NK-92 treated with Interleukin-12 subunit alpha and Interleukin-12 subunit beta, amount 100 ng/mL, for 24 hours (cell line): ENCODE measurements around the gene ISG20L2.
"Not testable (repeated sequence)": the region's sequence is repeated elsewhere in the genome, so short reads cannot be mapped to it uniquely, and the experiment has no call there.

Source experiments
- DNase-seq: peaks from one replicate; lab custom pipeline; 2025; lab: John Stamatoyannopoulos, UW

ISG20L2 gene, protein sequence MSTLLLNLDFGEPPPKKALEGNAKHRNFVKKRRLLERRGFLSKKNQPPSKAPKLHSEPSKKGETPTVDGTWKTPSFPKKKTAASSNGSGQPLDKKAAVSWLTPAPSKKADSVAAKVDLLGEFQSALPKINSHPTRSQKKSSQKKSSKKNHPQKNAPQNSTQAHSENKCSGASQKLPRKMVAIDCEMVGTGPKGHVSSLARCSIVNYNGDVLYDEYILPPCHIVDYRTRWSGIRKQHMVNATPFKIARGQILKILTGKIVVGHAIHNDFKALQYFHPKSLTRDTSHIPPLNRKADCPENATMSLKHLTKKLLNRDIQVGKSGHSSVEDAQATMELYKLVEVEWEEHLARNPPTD

DNA sequence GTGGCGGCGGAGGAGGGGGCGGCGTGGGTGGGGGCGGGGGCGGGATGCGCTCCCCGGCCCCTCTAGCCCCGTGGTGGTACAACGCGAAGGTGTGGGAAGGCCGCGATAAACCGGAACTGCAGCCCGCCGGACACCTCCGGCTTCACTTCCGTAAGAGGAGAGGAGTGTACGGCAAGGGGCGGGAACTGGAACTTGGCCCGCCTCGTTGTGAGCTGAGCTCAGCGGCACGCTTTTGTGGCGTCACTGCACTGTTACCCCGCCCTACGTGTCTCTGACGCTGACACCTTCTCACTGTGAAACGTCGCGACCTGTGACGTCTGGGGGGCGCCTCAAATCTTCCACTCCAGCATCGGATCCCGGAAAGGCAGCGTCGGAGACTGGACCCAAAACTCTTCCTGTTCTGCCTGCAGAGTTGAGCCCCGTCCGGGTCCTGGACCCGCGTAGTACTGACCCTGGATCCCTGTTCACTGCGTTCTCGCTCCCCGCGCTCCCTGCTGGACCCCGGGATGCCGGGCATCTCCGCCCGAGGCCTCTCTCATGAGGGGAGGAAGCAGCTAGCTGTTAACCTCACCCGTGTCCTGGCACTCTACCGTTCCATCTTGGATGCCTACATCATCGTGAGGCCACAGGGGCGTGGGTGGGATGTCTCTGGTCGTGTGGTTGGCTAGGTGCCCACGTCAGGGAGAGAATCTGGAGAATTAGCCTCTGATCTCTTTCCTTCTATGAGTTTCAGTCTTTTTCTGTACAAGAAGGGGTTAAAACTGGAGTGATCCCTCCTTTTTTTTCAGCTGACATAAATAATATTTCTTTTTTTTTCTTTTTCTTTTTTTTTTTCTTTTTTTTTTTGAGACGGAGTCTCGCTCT is at the start of gene ISG20L2:
Gene ISG20L2 (minus strand): TSS at position 168 of the 864 bp plus-strand sequence. CDS start 1,114 bp downstream, outside the sequence.
- peak; percentile 97 for DNase-seq

DNA sequence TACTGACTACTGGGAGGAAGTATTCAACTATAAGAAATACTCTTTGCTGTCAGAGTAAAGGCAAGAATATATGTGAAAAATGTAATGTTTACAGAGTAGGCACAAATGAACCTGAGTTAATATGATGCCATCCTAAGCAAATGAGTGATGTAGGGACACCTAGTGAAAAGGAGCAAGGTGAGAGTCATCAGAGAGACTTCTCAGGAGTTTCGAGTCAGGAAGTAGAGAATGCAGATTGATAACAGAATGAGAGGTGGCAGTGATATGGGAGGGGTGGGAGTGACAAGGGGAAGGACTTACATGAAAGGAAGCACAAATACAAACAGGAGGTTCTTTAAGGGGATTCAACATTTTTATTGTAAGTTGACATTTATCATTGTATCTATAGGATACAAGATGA is 49.0 kb upstream of the ISG20L2 start:
- no peak for DNase-seq

DNA sequence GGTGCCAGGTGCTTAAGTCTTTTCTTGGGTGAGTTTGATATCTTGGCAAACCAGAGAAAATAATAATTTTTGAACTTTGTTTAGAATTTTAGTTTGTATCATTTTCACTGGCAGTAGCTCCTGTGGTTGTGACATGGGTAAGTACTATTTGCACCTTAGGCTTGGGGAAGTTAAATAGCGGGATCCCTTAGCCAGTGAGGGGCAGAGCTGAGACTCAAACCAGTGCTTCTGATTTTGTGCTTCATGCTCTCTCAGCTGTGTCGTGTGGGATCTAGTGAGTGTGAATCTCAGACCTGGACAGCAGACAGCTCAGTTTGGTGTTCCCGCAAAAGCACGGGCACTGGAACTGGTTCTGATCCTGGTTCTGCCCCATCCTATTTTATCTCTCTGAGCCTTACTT is 48.4 kb upstream of the ISG20L2 start:
- no peak for DNase-seq

DNA sequence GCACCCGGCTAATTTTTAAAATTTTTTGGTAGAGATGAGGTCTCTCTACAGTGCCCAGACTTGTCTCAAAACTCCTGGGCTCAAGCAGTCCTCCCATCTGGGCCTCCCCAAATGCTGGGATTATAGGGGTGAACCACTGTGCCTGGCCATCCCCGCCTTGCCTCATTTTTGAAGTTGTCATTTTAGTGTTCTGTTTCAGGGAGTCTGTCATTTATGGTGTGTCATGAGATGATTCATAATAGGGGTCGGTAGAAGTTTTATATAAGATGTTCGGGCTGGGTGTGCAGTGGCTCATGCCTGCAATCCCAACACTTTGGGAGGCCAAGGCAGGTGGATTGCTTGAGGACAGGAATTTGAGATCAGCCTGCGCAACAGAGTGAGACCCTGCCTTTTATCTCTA is 47.2 kb upstream of the ISG20L2 start:
- no peak for DNase-seq

DNA sequence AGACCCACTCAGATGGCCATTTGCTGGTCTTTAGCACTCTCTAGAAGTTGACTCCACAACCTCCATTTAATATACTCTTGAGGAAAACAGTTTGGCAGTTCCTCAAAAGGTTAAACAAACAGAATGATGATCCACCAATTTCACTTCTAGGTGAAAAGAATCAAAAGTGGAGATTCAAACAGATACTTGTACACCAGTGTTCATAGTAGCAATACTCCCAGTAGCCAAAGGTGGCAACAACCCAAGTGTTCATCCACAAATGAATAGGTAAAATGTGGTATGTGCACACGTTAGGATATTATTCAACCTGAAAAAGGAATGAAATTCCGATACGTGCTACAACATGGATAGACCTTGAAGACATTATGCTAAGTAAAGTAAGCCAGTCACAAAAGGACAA is 45.0 kb upstream of the ISG20L2 start:
- DNase-seq = no peak

DNA sequence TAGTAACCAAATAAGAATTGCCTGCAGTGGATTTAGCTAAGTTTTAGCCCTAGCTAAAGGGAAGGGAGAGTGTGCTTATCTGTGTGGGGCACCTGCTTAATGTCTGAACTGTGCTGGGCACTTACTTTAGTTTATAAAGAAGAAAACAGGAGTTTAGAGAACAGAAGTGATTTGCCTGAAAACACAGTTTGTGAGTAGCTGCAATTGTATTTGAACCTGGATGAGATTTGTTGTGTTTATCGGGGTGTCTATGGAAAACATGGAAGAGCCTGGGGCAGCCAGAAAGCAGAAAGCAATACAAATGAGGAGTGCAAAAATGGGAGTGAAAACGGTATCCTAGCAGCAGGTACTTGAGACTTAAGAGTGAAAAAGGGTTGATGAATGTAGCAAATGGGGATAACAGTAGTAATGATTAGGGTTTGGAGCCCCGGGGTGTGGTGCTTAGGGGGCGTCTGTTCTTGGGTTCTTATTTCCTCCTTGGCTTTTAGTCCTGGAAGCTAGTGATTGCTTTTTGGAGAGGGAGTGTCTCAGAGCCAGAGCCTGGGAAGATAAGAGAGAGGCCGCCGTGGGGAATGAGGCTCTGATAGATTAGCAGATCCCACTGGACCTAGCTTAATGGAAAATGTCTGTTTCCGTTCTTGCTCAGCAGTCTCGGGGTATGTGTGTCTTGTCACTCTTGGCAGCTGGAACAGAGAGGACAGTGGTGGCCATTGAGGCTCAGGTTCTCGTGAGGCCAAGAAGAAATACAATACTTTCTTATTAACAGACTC is 44.3 kb upstream of the ISG20L2 start:
- DNase-seq = no peak

DNA sequence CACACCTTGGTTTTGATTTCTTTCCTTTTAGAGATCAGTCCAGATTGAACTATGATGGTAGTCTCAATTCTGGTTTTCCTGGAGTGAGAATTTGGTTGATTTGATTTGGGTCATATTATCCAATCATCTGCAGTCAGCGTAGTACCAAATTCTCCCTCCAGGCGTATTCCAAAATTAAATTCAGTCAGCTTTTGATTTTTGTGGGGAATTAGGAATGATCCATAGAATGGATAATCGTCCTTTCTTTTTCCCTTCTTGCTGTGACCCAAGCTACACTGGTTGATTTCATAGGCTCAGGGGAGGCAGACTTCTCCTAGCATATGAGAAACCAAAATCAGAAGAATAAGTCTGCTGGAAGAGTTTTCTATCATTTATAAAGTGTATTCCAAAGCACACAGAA is 43.7 kb upstream of the ISG20L2 start:
- no peak for DNase-seq

DNA sequence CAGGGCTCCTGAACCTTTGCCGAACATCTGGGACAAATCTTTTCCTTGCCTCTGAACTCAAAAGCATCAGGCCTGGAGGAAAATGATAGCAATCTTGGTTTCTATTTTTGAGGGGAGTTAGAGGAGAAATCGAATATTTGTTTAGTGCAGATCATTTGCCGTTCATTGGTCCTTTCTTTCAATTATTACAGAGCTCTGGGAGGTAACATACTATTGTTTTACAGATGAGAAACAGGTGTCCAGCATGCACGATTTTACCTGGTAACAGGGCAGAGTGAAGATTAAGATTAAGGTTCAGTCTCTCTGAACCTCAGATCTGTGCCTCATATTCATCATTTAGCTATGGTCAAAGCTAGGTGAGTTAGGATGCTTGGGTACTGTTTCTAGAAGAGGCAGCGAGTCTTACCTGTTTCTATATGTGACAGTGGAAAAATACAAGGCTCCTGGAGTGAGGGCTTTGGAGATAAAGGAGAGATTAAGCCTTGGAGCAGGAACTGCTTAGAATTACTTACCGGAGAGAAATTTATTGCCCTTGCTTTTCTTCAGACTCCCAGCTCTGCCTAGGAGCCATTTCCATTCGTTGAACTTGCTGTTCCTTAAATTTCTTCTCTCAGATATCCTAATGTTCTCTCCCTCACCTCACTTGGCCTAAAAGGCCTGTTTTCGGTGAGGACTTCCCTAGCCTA is 40.2 kb upstream of the ISG20L2 start:
- DNase-seq = no peak

DNA sequence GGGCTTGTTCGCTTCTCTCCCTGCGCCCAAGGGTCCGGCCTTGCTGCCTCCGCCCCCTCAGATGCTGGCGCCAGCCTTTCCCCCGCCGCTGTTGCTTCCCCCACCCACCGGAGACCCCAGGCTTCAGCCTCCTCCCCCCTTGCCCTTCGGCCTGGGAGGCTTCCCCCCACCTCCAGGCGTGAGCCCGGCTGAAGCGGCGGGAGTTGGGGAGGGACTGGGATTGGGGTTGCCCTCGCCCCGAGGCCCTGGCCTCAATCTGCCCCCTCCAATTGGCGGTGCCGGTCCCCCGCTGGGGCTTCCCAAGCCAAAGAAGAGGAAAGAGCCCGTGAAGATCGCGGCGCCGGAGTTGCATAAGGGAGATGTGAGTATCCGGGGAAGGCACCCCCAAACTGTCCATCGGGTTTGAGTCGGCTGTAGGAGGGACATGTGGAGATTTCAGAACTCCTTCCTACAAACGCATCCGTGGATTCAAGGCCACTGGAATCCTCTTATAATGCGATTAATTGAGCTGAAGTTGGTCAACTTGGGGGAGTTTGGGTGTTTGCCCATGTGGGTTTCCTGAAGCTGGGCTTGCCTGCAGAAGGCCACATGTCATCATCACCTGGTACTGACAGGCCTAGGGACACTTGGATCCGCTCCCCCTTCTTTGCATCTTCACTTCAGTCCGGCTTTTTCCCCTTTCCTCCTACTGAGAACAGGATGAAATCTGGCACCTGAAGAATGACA is 39.5 kb upstream of the ISG20L2 start:
- peak; percentile 60 for DNase-seq

DNA sequence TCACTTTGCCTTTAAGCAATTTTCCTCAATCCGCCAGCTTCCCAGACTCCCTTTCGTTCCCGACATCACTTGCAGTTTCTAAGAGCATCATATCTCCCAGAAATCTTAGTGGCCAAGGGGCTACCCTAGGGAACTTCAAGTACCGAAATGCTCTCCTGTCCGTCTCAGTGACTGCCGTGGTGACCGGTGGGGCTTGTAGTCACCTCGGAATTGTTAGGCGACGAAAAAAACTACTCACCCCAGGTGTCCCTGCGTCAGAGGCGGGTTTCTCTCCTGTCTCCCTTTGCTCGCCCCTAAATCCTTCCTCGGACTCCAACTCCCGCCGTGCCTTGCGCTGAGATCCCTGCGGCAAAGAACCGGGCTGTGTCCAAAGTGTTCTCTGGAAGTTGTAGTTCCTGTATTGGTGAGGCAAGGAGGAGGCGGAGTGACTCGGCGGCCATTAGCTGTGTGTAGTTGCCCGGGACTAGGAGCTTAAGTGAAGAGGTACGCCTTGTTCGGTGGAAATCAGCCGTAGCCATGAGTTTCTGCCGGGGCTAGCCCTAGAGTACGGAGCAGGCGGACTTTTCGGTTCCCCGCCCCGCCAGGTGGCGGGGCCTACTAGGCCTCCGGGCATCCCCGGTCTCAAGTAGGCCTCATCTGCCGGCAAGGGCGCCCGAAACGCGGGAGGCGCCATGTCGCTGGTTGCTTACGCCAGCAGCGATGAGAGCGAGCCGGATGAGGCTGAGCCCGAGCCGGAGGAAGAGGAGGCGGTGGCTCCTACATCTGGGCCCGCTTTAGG is 38.7 kb upstream of the ISG20L2 start, which contains the start of gene PRCC:
Gene PRCC (plus strand): TSS at position 435 of the 778 bp plus-strand sequence. CDS start 237 bp downstream, at position 672.
- DNase-seq = peak; percentile 97

DNA sequence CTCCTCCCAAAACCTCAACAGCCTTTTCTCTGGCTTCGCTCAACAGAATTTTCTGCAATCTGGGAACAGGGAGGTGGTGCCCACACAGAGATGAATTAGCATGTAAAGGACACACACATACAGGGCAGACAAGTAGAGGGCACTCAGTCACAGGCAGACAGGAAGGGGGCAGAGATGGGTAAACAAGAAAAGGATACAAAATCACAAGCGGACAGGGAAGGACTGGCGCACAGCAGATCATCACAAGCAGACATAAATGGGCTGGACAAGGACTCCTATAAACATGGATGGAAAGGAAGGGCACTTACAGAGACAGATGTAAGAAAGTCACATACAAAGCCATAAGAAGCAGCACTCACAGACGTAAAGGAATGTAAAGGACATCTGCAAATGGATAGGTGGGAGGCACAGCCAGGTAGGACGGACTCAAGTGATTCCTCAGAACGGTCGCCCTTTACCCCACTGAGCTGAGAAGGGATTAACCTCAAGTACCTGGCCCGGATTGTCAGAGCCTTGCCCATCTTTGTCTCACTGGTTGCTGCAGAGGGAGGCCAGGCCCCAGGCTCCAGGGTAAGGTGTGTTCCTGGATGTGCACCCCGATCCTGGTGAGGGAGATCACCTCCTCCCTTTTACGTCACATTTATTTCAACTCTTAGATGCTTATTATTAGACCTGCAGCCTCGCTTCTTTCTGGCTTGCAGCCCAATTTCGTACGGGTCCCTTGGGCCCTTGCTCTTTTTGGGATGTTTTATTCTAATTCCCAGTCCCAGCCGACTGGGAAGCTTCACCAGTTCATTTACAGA is 37.9 kb upstream of the ISG20L2 start:
- DNase-seq = no peak

DNA sequence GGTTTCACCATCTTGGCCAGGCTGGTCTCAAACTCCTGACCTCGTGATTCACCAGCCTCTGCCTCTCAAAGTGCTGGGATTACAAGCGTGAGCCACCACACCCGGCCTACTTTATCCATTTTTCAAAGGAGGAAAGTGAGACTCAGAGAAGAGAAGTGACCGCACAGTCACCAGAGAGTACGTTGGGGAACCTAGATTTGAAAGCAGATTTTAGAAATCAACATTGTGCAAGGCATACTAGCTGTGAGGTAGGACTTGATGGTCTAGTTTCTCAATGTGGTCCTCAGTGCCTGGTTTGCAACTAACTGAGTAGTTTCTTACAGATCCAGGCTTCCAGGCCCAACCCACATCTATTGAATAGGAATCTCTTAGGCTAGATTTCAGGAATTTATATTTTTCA is 37.1 kb upstream of the ISG20L2 start:
- no peak for DNase-seq

DNA sequence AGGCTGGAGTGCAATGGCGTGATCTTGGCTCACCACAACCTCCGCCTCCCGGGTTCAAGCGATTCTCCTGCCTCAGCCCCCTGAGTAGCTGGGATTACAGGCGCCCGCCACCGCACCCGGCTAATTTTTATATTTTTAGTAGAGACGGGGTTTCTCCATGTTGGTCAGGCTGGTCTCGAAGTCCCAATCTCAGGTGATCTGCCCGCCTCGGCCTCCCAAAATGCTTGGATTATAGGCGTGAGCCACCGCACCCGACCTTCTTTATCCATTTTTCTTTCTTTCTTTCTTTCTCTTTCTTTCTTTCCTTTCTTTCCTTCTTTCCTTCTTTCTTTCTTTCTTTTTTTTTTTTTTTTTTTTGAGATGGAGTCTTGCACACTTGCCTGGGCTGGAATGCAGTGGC is 36.6 kb upstream of the ISG20L2 start:
- not testable (repeated sequence) for DNase-seq

DNA sequence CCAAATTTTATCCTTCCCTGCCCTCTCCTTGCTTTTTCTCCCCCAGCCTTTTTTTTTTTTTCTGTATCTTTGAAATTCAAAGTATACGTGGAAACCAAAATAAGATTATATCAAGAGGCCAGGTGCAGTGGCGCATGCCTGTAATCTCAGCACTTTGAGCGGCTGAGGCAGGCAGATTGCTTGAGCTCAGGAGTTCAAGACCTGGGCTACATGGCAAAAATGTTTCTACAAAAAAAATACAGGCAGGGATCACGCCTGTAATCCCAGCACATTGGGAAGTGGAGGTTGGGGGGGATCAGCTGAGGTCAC is 32.2 kb upstream of the ISG20L2 start:
- no peak for DNase-seq

DNA sequence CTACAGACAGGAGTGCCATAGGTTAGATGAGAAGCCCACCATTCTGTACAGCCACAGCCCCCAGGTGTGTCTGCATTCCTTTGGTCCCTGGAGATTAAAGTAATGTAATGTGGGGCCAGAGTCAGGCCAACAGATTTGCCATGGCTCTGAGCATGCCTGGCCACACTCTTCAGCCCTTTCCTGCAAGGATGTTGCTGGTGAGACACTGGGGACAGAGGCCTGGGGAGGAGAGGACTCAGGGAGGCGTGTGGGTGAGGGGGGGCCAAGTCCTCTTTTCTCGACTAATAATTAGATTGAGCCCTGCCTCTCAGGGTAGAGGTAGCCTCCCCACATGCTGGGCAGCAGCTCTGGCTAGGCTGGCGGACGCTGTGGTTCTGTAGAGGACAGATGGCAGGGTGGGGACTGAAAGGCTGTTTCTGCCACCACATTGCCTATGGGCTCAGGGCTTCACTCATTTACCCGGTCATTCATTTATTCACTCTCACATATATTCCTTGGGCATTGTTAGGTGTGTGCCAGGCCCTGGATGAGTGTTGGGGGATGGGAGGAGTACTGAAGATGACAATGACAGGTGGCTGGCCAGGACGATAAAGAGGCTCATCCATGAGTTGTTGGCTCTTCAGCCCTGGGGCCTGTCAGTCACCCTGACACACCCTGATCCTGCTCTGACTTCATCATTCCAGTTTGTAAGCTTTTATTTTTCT is 31.7 kb upstream of the ISG20L2 start:
- no peak for DNase-seq

DNA sequence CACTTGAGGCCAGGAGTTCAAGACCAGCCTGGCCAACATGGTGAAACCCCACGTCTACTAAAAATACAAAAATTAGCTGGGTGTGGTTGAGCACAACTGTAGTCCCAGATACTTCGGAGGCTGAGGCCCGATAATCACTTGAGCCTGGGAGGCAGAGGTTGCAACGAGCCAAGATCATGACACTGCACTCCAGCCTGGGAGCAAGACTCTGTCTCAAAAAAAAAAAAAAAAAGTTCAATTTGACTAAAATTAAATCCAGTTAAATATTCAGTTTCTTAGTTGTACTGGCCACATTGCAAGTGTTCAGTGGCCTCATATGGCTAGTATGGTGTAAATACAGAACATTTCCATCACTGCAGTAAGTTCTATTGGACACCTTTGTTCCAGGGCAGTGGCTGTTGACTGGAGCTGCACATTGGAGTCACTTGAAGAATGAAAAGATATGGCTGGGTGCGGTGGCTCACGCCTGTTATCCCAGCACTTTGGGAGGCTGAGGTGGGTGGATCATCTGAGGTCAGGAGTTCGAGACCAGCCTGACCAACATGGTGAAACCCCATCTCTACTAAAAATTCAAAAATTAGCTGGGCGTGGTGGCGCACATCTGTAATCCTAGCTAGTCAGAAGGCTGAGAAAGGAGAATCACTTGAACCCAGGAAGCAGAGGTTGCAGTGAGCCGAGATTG is 29.1 kb upstream of the ISG20L2 start:
- DNase-seq = not testable (repeated sequence)

DNA sequence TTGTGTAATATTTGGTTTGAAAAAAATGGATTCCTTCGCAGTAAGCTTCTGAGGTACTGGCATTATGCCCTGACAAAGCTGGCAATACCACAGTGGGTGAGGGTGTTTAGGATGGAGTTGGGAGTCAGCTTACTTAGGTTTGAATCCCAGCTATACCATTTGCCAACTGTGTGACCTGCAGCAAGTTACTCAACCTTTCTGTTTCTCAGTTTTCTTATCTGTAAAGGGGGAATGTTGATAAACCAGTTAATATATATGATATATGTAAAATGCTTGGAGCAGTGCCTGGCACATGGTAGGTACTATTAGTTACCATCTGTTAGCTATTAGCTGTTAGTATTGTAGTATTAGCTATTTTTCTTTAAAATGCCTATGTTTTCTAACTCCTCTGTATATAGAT is 27.8 kb upstream of the ISG20L2 start:
- DNase-seq = no peak

DNA sequence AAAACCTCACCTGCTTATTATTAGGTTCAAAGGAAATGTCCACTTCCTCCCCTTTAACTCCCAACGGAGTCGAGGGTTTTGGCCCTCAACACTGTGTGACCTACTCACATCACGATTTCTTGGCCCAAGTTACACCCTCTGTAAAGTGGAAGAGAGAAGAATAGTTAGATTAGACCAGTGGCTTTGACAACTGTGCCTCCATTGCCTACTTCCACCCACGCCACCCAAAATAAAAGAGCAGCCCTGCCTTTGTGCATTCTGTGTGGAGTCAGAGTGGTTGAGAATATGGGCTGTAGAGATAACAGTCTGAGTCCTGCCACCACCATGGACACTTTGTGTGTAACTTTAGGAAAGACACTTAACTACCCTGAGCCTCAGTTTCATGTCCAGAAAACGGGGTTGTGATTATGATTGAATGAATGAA is 27.0 kb upstream of the ISG20L2 start:
- no peak for DNase-seq
